Measurements from ENCODE around the gene GPRC6A.
"Not testable (repeated sequence)": the region's sequence is repeated elsewhere in the genome, so short reads cannot be mapped to it uniquely, and the experiment has no call there.

DNA sequence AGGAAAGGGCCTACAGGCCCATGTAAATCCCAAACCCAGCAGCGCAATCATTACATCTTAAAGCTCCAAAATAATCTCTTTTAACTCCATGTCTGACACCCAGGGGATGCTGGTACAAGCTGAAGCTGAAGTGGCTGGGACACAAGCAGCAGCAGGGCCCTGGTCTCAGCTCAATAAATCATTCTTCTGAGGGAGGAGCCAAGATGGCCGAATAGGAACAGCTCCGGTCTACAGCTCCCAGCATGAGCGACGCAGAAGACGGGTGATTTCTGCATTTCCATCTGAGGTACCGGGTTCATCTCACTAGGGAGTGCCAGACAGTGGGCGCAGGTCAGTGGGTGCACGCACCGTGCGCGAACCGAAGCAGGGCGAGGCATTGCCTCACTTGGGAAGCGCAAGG, 12.5 kb downstream of the GPRC6A start:
- not testable (repeated sequence) for TF ChIP-seq HNF4G (IDR thresholded peaks at IDR 0.05); EGR1 (IDR thresholded peaks at IDR 0.05; ENCODE audit: low read depth in 2 of 2); RAD21 (IDR thresholded peaks at IDR 0.05); JUND (IDR thresholded peaks at IDR 0.05); SP1 (IDR thresholded peaks at IDR 0.05); YY1 (IDR thresholded peaks at IDR 0.05); GABPA (IDR thresholded peaks at IDR 0.05 in 1 of 2, conservative IDR thresholded peaks at IDR 0.05 in 1 of 2)
- TF ChIP-seq, protein P1, sequence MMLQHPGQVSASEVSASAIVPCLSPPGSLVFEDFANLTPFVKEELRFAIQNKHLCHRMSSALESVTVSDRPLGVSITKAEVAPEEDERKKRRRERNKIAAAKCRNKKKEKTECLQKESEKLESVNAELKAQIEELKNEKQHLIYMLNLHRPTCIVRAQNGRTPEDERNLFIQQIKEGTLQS (IDR thresholded peaks at IDR 0.05) = not testable (repeated sequence)
- TF ChIP-seq, protein P2, sequence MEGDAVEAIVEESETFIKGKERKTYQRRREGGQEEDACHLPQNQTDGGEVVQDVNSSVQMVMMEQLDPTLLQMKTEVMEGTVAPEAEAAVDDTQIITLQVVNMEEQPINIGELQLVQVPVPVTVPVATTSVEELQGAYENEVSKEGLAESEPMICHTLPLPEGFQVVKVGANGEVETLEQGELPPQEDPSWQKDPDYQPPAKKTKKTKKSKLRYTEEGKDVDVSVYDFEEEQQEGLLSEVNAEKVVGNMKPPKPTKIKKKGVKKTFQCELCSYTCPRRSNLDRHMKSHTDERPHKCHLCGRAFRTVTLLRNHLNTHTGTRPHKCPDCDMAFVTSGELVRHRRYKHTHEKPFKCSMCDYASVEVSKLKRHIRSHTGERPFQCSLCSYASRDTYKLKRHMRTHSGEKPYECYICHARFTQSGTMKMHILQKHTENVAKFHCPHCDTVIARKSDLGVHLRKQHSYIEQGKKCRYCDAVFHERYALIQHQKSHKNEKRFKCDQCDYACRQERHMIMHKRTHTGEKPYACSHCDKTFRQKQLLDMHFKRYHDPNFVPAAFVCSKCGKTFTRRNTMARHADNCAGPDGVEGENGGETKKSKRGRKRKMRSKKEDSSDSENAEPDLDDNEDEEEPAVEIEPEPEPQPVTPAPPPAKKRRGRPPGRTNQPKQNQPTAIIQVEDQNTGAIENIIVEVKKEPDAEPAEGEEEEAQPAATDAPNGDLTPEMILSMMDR (IDR thresholded peaks at IDR 0.05; ENCODE audit: low read depth, low read length, missing input control) = not testable (repeated sequence)
- TF ChIP-seq, protein P3, sequence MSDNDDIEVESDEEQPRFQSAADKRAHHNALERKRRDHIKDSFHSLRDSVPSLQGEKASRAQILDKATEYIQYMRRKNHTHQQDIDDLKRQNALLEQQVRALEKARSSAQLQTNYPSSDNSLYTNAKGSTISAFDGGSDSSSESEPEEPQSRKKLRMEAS (IDR thresholded peaks at IDR 0.05) = not testable (repeated sequence)
- TF ChIP-seq, protein P4, sequence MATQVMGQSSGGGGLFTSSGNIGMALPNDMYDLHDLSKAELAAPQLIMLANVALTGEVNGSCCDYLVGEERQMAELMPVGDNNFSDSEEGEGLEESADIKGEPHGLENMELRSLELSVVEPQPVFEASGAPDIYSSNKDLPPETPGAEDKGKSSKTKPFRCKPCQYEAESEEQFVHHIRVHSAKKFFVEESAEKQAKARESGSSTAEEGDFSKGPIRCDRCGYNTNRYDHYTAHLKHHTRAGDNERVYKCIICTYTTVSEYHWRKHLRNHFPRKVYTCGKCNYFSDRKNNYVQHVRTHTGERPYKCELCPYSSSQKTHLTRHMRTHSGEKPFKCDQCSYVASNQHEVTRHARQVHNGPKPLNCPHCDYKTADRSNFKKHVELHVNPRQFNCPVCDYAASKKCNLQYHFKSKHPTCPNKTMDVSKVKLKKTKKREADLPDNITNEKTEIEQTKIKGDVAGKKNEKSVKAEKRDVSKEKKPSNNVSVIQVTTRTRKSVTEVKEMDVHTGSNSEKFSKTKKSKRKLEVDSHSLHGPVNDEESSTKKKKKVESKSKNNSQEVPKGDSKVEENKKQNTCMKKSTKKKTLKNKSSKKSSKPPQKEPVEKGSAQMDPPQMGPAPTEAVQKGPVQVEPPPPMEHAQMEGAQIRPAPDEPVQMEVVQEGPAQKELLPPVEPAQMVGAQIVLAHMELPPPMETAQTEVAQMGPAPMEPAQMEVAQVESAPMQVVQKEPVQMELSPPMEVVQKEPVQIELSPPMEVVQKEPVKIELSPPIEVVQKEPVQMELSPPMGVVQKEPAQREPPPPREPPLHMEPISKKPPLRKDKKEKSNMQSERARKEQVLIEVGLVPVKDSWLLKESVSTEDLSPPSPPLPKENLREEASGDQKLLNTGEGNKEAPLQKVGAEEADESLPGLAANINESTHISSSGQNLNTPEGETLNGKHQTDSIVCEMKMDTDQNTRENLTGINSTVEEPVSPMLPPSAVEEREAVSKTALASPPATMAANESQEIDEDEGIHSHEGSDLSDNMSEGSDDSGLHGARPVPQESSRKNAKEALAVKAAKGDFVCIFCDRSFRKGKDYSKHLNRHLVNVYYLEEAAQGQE (IDR thresholded peaks at IDR 0.05) = not testable (repeated sequence)
- TF ChIP-seq, protein P5, sequence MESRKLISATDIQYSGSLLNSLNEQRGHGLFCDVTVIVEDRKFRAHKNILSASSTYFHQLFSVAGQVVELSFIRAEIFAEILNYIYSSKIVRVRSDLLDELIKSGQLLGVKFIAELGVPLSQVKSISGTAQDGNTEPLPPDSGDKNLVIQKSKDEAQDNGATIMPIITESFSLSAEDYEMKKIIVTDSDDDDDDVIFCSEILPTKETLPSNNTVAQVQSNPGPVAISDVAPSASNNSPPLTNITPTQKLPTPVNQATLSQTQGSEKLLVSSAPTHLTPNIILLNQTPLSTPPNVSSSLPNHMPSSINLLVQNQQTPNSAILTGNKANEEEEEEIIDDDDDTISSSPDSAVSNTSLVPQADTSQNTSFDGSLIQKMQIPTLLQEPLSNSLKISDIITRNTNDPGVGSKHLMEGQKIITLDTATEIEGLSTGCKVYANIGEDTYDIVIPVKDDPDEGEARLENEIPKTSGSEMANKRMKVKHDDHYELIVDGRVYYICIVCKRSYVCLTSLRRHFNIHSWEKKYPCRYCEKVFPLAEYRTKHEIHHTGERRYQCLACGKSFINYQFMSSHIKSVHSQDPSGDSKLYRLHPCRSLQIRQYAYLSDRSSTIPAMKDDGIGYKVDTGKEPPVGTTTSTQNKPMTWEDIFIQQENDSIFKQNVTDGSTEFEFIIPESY (IDR thresholded peaks at IDR 0.05) = not testable (repeated sequence)

Data from liver (tissue), 3 donors.